ENCODE measurements around the gene RTL1.

RTL1 gene

DNA sequence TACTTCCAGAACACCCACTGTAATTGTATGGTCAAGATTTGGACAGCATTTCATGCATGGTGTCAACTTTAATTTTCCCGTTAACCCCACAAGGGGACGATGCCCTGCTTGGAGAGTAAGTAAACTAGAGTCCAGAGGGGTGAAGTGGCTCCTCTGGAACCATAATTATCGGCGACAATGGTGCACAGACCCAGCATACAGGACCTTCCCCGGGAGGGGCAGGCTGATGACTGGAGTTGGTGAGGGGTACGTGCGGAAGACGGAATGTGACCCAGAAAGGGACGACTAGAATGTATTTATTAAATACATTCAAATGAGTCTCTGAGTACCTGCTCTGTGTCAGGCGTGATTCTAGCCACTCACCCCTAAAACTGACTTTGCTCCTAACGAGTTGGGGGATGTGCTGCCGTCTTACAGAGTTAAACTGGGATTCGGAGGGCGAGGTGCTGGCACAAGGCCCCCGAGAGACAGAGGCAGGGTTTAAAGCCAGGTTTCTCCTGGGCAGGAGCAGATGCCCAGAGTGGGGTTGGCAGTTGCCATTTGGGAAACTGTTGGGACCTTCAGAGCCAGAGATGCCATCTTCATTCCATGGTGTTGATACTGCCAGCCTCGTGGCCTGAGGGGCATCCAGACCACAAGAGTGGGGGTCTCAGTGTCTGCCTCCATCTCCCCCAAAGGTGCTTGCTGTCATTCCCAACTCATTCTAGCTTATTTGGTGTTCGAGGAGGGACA lies 10.9 kb downstream of the RTL1 start:
- no peaks in the 10 kb centered on the region for H4K20me1 ChIP-seq (ENCODE audit: low read depth, low read length)
- no peaks in the 10 kb centered on the region for H3K79me2 ChIP-seq (ENCODE audit: insufficient read depth, low read length)
- no peak overlapping the region for H3K27ac ChIP-seq (ENCODE audit: low read depth, low read length)
- no peaks in the 10 kb centered on the region for H3K27me3 ChIP-seq (ENCODE audit: low read length)
- no peak overlapping the region for H3K4me2 ChIP-seq (ENCODE audit: low read depth, low read length, poor library complexity, severe bottlenecking)
- H2AFZ ChIP-seq (ENCODE audit: low read depth, low read length, severe bottlenecking), result no peak overlapping the region
- H3K36me3 ChIP-seq (ENCODE audit: low read length), result no peaks in the 10 kb centered on the region
- no peaks in the 10 kb centered on the region for H3F3A ChIP-seq (ENCODE audit: insufficient read depth)
- no peak overlapping the region for H3K9ac ChIP-seq (ENCODE audit: low read length)
- H3K9me3 ChIP-seq (ENCODE audit: insufficient read depth, low read length), result no peaks in the 10 kb centered on the region
- no peak overlapping the region for H3K4me3 ChIP-seq (ENCODE audit: insufficient read depth, low read length, poor library complexity, severe bottlenecking)
- no peak for TF ChIP-seq EZH2phosphoT487 (conservative IDR thresholded peaks at IDR 0.05; ENCODE audit: low read length)
- TF ChIP-seq, protein P1, sequence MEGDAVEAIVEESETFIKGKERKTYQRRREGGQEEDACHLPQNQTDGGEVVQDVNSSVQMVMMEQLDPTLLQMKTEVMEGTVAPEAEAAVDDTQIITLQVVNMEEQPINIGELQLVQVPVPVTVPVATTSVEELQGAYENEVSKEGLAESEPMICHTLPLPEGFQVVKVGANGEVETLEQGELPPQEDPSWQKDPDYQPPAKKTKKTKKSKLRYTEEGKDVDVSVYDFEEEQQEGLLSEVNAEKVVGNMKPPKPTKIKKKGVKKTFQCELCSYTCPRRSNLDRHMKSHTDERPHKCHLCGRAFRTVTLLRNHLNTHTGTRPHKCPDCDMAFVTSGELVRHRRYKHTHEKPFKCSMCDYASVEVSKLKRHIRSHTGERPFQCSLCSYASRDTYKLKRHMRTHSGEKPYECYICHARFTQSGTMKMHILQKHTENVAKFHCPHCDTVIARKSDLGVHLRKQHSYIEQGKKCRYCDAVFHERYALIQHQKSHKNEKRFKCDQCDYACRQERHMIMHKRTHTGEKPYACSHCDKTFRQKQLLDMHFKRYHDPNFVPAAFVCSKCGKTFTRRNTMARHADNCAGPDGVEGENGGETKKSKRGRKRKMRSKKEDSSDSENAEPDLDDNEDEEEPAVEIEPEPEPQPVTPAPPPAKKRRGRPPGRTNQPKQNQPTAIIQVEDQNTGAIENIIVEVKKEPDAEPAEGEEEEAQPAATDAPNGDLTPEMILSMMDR (IDR thresholded peaks at IDR 0.05; ENCODE audit: insufficient read depth, low read length, poor library complexity, severe bottlenecking), result no peak
- no peaks in the 10 kb centered on the region for H3K9me2 ChIP-seq (replicated peaks; ENCODE audit: insufficient read depth, low read length)

DNA sequence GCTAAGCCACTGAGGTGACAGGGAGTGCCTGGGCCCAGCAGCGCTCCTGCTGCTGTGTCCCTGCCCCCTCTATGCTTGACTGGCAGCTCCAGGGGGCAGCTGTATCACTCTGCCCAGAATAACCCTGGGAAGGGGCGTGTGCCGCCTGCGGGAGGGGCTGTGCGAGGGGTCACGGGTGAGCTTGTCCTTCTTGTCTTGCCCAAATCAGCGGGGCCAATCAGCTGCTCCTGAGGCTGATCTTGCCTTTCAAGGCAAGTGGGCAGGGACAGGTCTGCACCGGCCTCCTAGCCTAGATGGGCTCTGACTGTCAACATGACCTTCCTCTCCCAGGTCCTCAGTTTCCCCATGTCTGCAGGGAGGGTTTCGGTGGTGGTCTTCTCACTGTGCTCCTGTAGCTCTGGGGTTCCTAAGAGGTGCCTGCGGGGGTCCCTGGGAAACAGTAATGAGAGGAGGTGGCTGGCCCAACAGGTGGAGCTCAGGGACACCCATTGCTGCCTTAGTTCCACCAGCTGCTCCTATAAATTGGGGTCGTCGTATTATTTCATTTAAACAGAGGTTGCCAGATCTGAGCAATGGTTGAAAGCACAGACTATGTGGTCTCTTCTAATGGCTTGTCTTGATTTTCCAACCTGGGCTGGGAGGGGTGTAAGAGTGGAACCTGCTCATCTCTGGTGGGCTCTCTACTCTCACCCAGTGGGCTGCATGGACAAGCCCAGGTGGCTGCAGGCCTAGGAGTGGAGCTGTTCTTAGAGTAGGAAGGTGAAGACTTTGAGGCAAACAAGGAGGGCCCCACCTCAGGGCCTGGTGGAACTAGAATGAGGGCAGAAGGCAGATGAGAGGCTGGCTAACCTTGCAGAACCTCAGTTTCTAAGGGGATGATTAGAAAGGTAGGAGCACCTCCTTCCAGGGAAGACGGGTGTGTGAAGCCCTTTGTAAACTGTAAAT lies 11.7 kb downstream of the RTL1 start:
- Histone ChIP-seq H3K36me3 (ENCODE audit: low read length) (no peaks in the 10 kb centered on the region), H3K9me3 (ENCODE audit: insufficient read depth, low read length) (no peaks in the 10 kb centered on the region), H3K4me3 (ENCODE audit: insufficient read depth, low read length, poor library complexity, severe bottlenecking) (no peak overlapping the region), H3K79me2 (ENCODE audit: insufficient read depth, low read length) (no peaks in the 10 kb centered on the region), H2AFZ (ENCODE audit: low read depth, low read length, severe bottlenecking) (no peak overlapping the region), H3K4me2 (ENCODE audit: low read depth, low read length, poor library complexity, severe bottlenecking) (no peak overlapping the region), H3K9me2 (replicated peaks; ENCODE audit: insufficient read depth, low read length) (no peaks in the 10 kb centered on the region), H3K27ac (ENCODE audit: low read depth, low read length) (no peak overlapping the region), H3K9ac (ENCODE audit: low read length) (no peak overlapping the region), H3K27me3 (ENCODE audit: low read length) (no peaks in the 10 kb centered on the region), H3F3A (ENCODE audit: insufficient read depth) (no peaks in the 10 kb centered on the region), H4K20me1 (ENCODE audit: low read depth, low read length) (no peaks in the 10 kb centered on the region)
- TF ChIP-seq, protein P1 (IDR thresholded peaks at IDR 0.05; ENCODE audit: insufficient read depth, low read length, poor library complexity, severe bottlenecking), result no peak
- no peak for TF ChIP-seq EZH2phosphoT487 (conservative IDR thresholded peaks at IDR 0.05; ENCODE audit: low read length)

DNA sequence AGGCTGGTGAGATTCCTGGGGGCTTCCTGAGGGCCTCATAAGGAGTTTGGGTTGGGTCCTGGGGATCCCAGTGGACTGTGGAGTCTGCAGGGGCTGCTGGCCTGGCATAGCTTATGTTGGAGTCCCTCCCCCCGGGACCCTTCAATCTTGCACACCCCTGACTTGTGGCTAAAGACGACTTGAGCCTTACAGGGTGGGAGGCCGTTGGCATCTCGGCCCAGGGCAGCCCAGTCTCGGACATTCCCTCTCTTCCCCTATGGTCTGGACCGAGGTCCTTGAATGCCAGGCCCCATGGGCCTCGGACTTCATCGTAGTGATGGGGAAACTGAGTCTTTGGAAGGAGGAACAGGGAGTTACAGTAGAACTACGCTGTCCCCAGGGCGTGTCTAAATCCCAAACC lies 12.5 kb downstream of the RTL1 start:
- Histone ChIP-seq H3K4me2 (ENCODE audit: low read depth, low read length, poor library complexity, severe bottlenecking) (no peak overlapping the region), H3K4me3 (ENCODE audit: insufficient read depth, low read length, poor library complexity, severe bottlenecking) (no peak overlapping the region), H3K9ac (ENCODE audit: low read length) (no peak overlapping the region), H3F3A (ENCODE audit: insufficient read depth) (no peaks in the 10 kb centered on the region), H3K9me3 (ENCODE audit: insufficient read depth, low read length) (no peaks in the 10 kb centered on the region), H3K9me2 (replicated peaks; ENCODE audit: insufficient read depth, low read length) (no peaks in the 10 kb centered on the region), H3K36me3 (ENCODE audit: low read length) (no peaks in the 10 kb centered on the region), H3K79me2 (ENCODE audit: insufficient read depth, low read length) (no peaks in the 10 kb centered on the region), H3K27ac (ENCODE audit: low read depth, low read length) (no peak overlapping the region), H3K27me3 (ENCODE audit: low read length) (no peaks in the 10 kb centered on the region), H4K20me1 (ENCODE audit: low read depth, low read length) (no peaks in the 10 kb centered on the region), H2AFZ (ENCODE audit: low read depth, low read length, severe bottlenecking) (no peak overlapping the region)
- TF ChIP-seq EZH2phosphoT487 (conservative IDR thresholded peaks at IDR 0.05; ENCODE audit: low read length), result no peak
- TF ChIP-seq, protein P1 (IDR thresholded peaks at IDR 0.05; ENCODE audit: insufficient read depth, low read length, poor library complexity, severe bottlenecking), result no peak
